Measurements from ENCODE around the gene PLCZ1. TPM values are rescaled to one million over a fixed set of nuclear protein-coding genes. Genes with fewer than 3 reads are reported as not detected.

PLCZ1 gene
- total RNA-seq, 2 donors from 2014 or later, result not detected

- Mint-ChIP-seq H3K4me3 (no peak overlapping the region), H3K36me3 (ENCODE audit: low read depth) (no peaks in the 10 kb centered on the region), H3K4me1 (peaks cover 6% of the 10 kb centered on the region), H3K27me3 (ENCODE audit: insufficient read depth) (no peaks in the 10 kb centered on the region), H3K27ac (no peak overlapping the region), H3K9me3 (no peaks in the 10 kb centered on the region)
- Histone ChIP-seq H3K27ac (ENCODE audit: low read depth, low read length) (no peak overlapping the region), H3K4me1 (ENCODE audit: control insufficient read depth, insufficient read depth, low read length) (no peaks in the 10 kb centered on the region), H3K9me3 (ENCODE audit: control insufficient read depth, low read length) (no peaks in the 10 kb centered on the region), H3K9ac (ENCODE audit: extremely low read depth, low read length, poor library complexity, severe bottlenecking) (no peak overlapping the region), H3K27me3 (ENCODE audit: control insufficient read depth, insufficient read depth, low read length, poor library complexity, severe bottlenecking) (no peaks in the 10 kb centered on the region), H3K4me3 (ENCODE audit: low read length) (no peak overlapping the region), H3K36me3 (ENCODE audit: control insufficient read depth, insufficient read depth, low read length) (no peaks in the 10 kb centered on the region)
- no peak for DNase-seq
- TF ChIP-seq, protein P1, sequence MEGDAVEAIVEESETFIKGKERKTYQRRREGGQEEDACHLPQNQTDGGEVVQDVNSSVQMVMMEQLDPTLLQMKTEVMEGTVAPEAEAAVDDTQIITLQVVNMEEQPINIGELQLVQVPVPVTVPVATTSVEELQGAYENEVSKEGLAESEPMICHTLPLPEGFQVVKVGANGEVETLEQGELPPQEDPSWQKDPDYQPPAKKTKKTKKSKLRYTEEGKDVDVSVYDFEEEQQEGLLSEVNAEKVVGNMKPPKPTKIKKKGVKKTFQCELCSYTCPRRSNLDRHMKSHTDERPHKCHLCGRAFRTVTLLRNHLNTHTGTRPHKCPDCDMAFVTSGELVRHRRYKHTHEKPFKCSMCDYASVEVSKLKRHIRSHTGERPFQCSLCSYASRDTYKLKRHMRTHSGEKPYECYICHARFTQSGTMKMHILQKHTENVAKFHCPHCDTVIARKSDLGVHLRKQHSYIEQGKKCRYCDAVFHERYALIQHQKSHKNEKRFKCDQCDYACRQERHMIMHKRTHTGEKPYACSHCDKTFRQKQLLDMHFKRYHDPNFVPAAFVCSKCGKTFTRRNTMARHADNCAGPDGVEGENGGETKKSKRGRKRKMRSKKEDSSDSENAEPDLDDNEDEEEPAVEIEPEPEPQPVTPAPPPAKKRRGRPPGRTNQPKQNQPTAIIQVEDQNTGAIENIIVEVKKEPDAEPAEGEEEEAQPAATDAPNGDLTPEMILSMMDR (conservative IDR thresholded peaks at IDR 0.05), result no peak
- WGBS, 2 experiments (ENCODE audit: insufficient coverage in 1 of 2, insufficient read length in 1 of 2), result 98 to 100% methylated on average over 2 of the region's 2 CpGs
Observed at GRCh38 chr12:18683327-18684013, 54.3 kb downstream of the PLCZ1 start.

DNA sequence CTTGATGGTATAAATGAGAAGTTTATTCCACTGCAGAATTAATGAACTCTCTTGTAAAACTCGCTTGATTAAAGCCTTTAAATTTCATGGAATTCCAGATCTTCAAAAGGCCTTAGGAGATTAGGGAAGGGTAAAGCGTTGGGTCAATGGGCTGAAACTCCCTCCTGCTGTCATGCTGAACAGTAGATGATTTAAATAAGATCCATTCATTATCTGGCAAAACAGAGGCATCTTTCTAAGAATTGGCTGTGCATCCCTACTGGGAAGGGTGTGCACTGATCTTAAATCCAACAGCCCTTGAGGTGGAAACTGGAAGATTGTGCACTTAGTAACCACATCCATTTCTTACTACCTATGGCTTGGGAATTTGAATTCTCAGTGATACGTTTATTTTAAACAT is 56.0 kb downstream of the PLCZ1 start:
- WGBS, 2 experiments (ENCODE audit: insufficient coverage in 1 of 2, insufficient read length in 1 of 2), result 18 to 51% methylated on average over 2 of the region's 3 CpGs
- Histone ChIP-seq H3K4me3 (ENCODE audit: low read length) (no peak overlapping the region), H3K36me3 (ENCODE audit: control insufficient read depth, insufficient read depth, low read length) (no peaks in the 10 kb centered on the region), H3K27me3 (ENCODE audit: control insufficient read depth, insufficient read depth, low read length, poor library complexity, severe bottlenecking) (no peaks in the 10 kb centered on the region), H3K9ac (ENCODE audit: extremely low read depth, low read length, poor library complexity, severe bottlenecking) (no peak overlapping the region), H3K4me1 (ENCODE audit: control insufficient read depth, insufficient read depth, low read length) (peaks cover 4% of the 10 kb centered on the region), H3K27ac (ENCODE audit: low read depth, low read length) (no peak overlapping the region), H3K9me3 (ENCODE audit: control insufficient read depth, low read length) (no peaks in the 10 kb centered on the region)
- Mint-ChIP-seq H3K27me3 (ENCODE audit: insufficient read depth) (no peaks in the 10 kb centered on the region), H3K9me3 (no peaks in the 10 kb centered on the region), H3K4me1 (peaks cover 12% of the 10 kb centered on the region), H3K36me3 (ENCODE audit: low read depth) (no peaks in the 10 kb centered on the region), H3K27ac (no peak overlapping the region), H3K4me3 (no peak overlapping the region)
- no peak for DNase-seq
- TF ChIP-seq, protein P1 (conservative IDR thresholded peaks at IDR 0.05), result no peak

DNA sequence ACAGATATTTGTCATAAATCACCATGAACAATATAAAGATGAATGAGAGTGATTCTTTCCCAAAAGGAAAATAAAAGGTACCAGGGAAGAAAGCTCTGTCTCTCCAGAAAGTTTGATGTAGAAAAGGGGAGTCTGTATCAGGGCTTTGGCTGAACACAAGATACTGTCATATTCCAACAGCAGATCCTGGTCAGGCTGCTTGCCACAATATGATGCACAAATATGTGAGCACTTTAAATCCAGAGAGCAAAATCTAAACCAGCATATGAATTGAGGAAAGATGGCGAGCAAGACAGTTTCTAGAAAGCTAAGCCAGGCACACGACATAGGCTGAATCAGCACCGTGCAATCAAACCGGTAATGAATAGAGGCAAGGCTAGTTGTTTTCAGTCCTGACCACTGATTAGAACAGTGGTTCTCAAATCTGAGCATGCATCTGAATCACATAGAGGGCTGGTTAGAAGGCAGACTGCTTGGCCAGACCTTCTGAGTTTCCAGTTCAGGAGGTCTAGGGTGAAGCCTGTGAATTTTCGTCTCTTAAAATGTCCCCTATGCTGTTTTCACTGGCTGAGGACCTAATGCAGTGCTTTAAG is 60.7 kb downstream of the PLCZ1 start:
- H3K27ac ChIP-seq (ENCODE audit: low read depth, low read length), result no peak overlapping the region
- TF ChIP-seq, protein P1 (conservative IDR thresholded peaks at IDR 0.05), result no peak
- H3K9me3 Mint-ChIP-seq, result peaks cover 3% of the 10 kb centered on the region
- no peak overlapping the region for H3K4me3 ChIP-seq (ENCODE audit: low read length)
- H3K9ac ChIP-seq (ENCODE audit: extremely low read depth, low read length, poor library complexity, severe bottlenecking), result no peak overlapping the region
- DNase-seq, result no peak
- peaks cover 4% of the 10 kb centered on the region for H3K4me1 ChIP-seq (ENCODE audit: control insufficient read depth, insufficient read depth, low read length)
- no peaks in the 10 kb centered on the region for H3K36me3 Mint-ChIP-seq (ENCODE audit: low read depth)
- 83 to 88% methylated on average over 4 to 5 of the region's 5 CpGs for WGBS, 2 experiments (ENCODE audit: insufficient coverage in 1 of 2, insufficient read length in 1 of 2)
- no peaks in the 10 kb centered on the region for H3K27me3 ChIP-seq (ENCODE audit: control insufficient read depth, insufficient read depth, low read length, poor library complexity, severe bottlenecking)
- no peaks in the 10 kb centered on the region for H3K36me3 ChIP-seq (ENCODE audit: control insufficient read depth, insufficient read depth, low read length)
- no peak overlapping the region for H3K27ac Mint-ChIP-seq
- peaks cover 8% of the 10 kb centered on the region for H3K9me3 ChIP-seq (ENCODE audit: control insufficient read depth, low read length)
- H3K4me3 Mint-ChIP-seq, result no peak overlapping the region
- H3K4me1 Mint-ChIP-seq, result peaks cover 10% of the 10 kb centered on the region
- no peaks in the 10 kb centered on the region for H3K27me3 Mint-ChIP-seq (ENCODE audit: insufficient read depth)

All from endodermal cell (in vitro differentiated cells).